ENCODE measurements around the gene VAPA. TPM values are rescaled to one million over a fixed set of nuclear protein-coding genes. Genes with fewer than 3 reads are reported as not detected.
A peak's percentile ranks its signal among the peaks of the same experiment; 100 is the strongest.
"Not testable (repeated sequence)": the region's sequence is repeated elsewhere in the genome, so short reads cannot be mapped to it uniquely, and the experiment has no call there.

VAPA gene
- total RNA-seq, 2 donors from 2014 or later: 122 to 168 TPM

GRCh38 chr18:9890196-9890595 is 23.6 kb upstream of the VAPA start:
- Mint-ChIP-seq H3K27me3 (ENCODE audit: insufficient read depth) (peaks cover 46% of the 10 kb centered on the region), H3K9me3 (no peaks in the 10 kb centered on the region), H3K4me3 (no peak overlapping the region), H3K36me3 (ENCODE audit: low read depth) (no peaks in the 10 kb centered on the region), H3K27ac (no peak overlapping the region), H3K4me1 (peaks cover 3% of the 10 kb centered on the region)
- WGBS, 2 experiments (ENCODE audit: insufficient coverage in 1 of 2, insufficient read length in 1 of 2): 96 to 100% methylated on average over 2 to 5 of the region's 5 CpGs
- no peak overlapping the region for H3K27ac ChIP-seq (ENCODE audit: low read depth, low read length)
- no peak for DNase-seq
- H3K9ac ChIP-seq (ENCODE audit: extremely low read depth, low read length, poor library complexity, severe bottlenecking): no peak overlapping the region
- H3K4me3 ChIP-seq (ENCODE audit: low read length): no peak overlapping the region
- peaks cover 3% of the 10 kb centered on the region for H3K27me3 ChIP-seq (ENCODE audit: control insufficient read depth, insufficient read depth, low read length, poor library complexity, severe bottlenecking)
- TF ChIP-seq, protein P1, sequence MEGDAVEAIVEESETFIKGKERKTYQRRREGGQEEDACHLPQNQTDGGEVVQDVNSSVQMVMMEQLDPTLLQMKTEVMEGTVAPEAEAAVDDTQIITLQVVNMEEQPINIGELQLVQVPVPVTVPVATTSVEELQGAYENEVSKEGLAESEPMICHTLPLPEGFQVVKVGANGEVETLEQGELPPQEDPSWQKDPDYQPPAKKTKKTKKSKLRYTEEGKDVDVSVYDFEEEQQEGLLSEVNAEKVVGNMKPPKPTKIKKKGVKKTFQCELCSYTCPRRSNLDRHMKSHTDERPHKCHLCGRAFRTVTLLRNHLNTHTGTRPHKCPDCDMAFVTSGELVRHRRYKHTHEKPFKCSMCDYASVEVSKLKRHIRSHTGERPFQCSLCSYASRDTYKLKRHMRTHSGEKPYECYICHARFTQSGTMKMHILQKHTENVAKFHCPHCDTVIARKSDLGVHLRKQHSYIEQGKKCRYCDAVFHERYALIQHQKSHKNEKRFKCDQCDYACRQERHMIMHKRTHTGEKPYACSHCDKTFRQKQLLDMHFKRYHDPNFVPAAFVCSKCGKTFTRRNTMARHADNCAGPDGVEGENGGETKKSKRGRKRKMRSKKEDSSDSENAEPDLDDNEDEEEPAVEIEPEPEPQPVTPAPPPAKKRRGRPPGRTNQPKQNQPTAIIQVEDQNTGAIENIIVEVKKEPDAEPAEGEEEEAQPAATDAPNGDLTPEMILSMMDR (conservative IDR thresholded peaks at IDR 0.05): no peak
- no peaks in the 10 kb centered on the region for H3K4me1 ChIP-seq (ENCODE audit: control insufficient read depth, insufficient read depth, low read length)
- no peaks in the 10 kb centered on the region for H3K9me3 ChIP-seq (ENCODE audit: control insufficient read depth, low read length)
- no peaks in the 10 kb centered on the region for H3K36me3 ChIP-seq (ENCODE audit: control insufficient read depth, insufficient read depth, low read length)

GRCh38 chr18:9890957-9891356 is 22.9 kb upstream of the VAPA start:
- TF ChIP-seq, protein P1 (conservative IDR thresholded peaks at IDR 0.05): no peak
- Histone ChIP-seq H3K36me3 (ENCODE audit: control insufficient read depth, insufficient read depth, low read length) (no peaks in the 10 kb centered on the region), H3K9ac (ENCODE audit: extremely low read depth, low read length, poor library complexity, severe bottlenecking) (no peak overlapping the region), H3K4me1 (ENCODE audit: control insufficient read depth, insufficient read depth, low read length) (no peaks in the 10 kb centered on the region), H3K4me3 (ENCODE audit: low read length) (no peak overlapping the region), H3K27me3 (ENCODE audit: control insufficient read depth, insufficient read depth, low read length, poor library complexity, severe bottlenecking) (no peaks in the 10 kb centered on the region), H3K27ac (ENCODE audit: low read depth, low read length) (no peak overlapping the region), H3K9me3 (ENCODE audit: control insufficient read depth, low read length) (no peaks in the 10 kb centered on the region)
- H3K36me3 Mint-ChIP-seq (ENCODE audit: low read depth): no peaks in the 10 kb centered on the region
- H3K4me1 Mint-ChIP-seq: no peaks in the 10 kb centered on the region
- H3K27me3 Mint-ChIP-seq (ENCODE audit: insufficient read depth): peaks cover 46% of the 10 kb centered on the region
- no peaks in the 10 kb centered on the region for H3K9me3 Mint-ChIP-seq
- peak; percentile 5 for DNase-seq
- no CpG with 5 or more reads among the region's 1 CpG for WGBS, 2 experiments (ENCODE audit: insufficient coverage in 1 of 2, insufficient read length in 1 of 2)
- no peak overlapping the region for H3K4me3 Mint-ChIP-seq
- no peak overlapping the region for H3K27ac Mint-ChIP-seq

GRCh38 chr18:9891515-9891914 is 22.3 kb upstream of the VAPA start:
- H3K36me3 Mint-ChIP-seq (ENCODE audit: low read depth); H3K9ac ChIP-seq (ENCODE audit: extremely low read depth, low read length, poor library complexity, severe bottlenecking); H3K4me1 Mint-ChIP-seq; H3K27me3 ChIP-seq (ENCODE audit: control insufficient read depth, insufficient read depth, low read length, poor library complexity, severe bottlenecking); H3K27ac Mint-ChIP-seq; H3K27ac ChIP-seq (ENCODE audit: low read depth, low read length); DNase-seq; H3K4me1 ChIP-seq (ENCODE audit: control insufficient read depth, insufficient read depth, low read length); H3K9me3 Mint-ChIP-seq; H3K4me3 ChIP-seq (ENCODE audit: low read length); H3K9me3 ChIP-seq (ENCODE audit: control insufficient read depth, low read length); H3K4me3 Mint-ChIP-seq; H3K36me3 ChIP-seq (ENCODE audit: control insufficient read depth, insufficient read depth, low read length): not testable (repeated sequence)
- 90 to 93% methylated on average over 2 to 4 of the region's 4 CpGs for WGBS, 2 experiments (ENCODE audit: insufficient coverage in 1 of 2, insufficient read length in 1 of 2)
- peaks cover 44% of the 10 kb centered on the region for H3K27me3 Mint-ChIP-seq (ENCODE audit: insufficient read depth)

- no peaks in the 10 kb centered on the region for H3K36me3 ChIP-seq (ENCODE audit: control insufficient read depth, insufficient read depth, low read length)
- peaks cover 54% of the 10 kb centered on the region for H3K27me3 Mint-ChIP-seq (ENCODE audit: insufficient read depth)
- H3K27ac ChIP-seq (ENCODE audit: low read depth, low read length): no peak overlapping the region
- TF ChIP-seq, protein P1 (conservative IDR thresholded peaks at IDR 0.05): no peak
- H3K36me3 Mint-ChIP-seq (ENCODE audit: low read depth): no peaks in the 10 kb centered on the region
- peaks cover 23% of the 10 kb centered on the region for H3K27me3 ChIP-seq (ENCODE audit: control insufficient read depth, insufficient read depth, low read length, poor library complexity, severe bottlenecking)
- no peak for DNase-seq
- no peak overlapping the region for H3K4me3 Mint-ChIP-seq
- peaks cover 9% of the 10 kb centered on the region for H3K4me1 Mint-ChIP-seq
- no peak overlapping the region for H3K9ac ChIP-seq (ENCODE audit: extremely low read depth, low read length, poor library complexity, severe bottlenecking)
- H3K4me1 ChIP-seq (ENCODE audit: control insufficient read depth, insufficient read depth, low read length): no peaks in the 10 kb centered on the region
- H3K27ac Mint-ChIP-seq: no peak overlapping the region
- 94 to 96% methylated on average over 5 to 6 of the region's 6 CpGs for WGBS, 2 experiments (ENCODE audit: insufficient coverage in 1 of 2, insufficient read length in 1 of 2)
- peaks cover 6% of the 10 kb centered on the region for H3K9me3 ChIP-seq (ENCODE audit: control insufficient read depth, low read length)
- no peak overlapping the region for H3K4me3 ChIP-seq (ENCODE audit: low read length)
- no peaks in the 10 kb centered on the region for H3K9me3 Mint-ChIP-seq
These were observed 19.3 kb upstream of the VAPA start for GRCh38 chr18:9894454-9895068.

Measured in endodermal cell (in vitro differentiated cells).